Measurements from ENCODE around the gene PIGN. TPM values are rescaled to one million over a fixed set of nuclear protein-coding genes. Genes with fewer than 3 reads are reported as not detected.

PIGN gene
- total RNA-seq, 6 experiments from 2014 or later: 8.2 to 17.8 (median 13.0) TPM

DNA sequence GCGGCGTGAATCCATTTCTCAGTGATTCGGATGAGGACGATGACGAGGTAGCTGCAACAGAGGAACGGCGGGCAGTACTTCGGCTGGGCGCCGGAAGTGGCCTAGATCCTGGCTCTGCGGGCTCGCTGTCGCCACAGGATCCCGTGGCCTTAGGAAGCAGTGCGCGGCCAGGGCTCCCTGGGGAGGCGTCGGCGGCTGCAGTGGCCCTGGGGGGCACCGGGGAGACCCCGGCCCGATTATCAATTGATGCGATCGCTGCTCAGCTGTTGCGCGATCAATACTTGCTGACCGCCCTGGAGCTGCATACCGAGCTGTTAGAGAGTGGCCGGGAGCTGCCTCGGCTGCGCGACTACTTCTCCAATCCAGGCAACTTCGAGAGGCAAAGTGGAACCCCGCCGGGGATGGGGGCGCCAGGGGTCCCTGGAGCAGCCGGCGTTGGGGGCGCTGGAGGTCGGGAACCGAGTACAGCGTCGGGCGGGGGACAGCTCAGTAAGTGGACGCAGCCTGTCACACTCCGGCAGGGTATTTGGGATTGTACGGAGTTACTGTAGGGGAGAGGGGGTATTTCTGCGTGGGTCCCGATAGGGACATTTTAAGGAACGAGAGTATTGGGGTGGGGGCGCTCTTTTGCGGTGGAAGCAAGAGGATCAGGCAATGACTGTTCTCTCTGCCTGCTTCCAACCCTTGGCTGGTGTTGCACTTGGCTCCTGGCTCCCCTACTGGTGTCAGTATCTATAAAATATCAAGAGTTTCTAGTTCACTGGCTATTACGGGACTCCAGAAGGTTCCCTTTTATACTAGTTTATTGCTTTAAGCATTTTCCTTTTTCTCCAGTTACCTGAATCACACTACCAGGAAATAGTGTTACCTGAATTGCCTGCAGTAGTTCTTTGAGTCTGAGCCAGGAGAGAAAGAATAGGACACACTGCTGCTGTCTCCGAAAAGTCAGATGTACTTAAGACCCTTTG is 971 bp upstream of the PIGN start:
- under 1% methylated on average over 16 of the region's 54 CpGs for WGBS (ENCODE audit: insufficient coverage, low coverage, low lambda C conversion rate, missing lambda C conversion rate)
- intact Hi-C loops (cut with DNase I): no loop called here

DNA sequence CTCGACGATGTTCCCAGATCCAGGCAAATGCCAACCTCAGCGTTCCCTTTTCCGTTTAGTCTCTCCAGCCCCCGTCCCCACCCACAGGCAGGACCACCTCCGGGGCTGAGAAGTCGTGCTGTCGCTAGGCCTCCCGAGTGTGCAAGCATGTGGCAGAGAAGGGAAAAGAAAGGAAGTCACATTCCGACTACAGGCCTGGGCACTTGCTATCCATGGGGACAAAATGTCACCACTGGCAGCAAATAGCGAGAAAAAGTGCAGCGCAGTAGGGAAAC is 420 bp downstream of the PIGN start:
- no peak for TF ChIP-seq CTCF (IDR thresholded peaks at IDR 0.05)
- TF ChIP-seq POLR2A (IDR thresholded peaks at IDR 0.05): no peak
- peak overlapping the region; percentile 90 to 96 (median 95) for H3K4me3 ChIP-seq
- intact Hi-C loops (cut with DNase I): no loop called here
- ATAC-seq: no peak
- peak overlapping the region; percentile 28 to 67 (median 44) for H3K27ac ChIP-seq
- no peaks in the 10 kb centered on the region for H3K27me3 ChIP-seq
- peaks cover 0 to 33% (median 11%) of the 10 kb centered on the region in 4 donors for H3K4me1 ChIP-seq
- DNase-seq: no peak
- no peaks in the 10 kb centered on the region for H3K36me3 ChIP-seq
- H3K9me3 ChIP-seq: no peaks in the 10 kb centered on the region
- WGBS (ENCODE audit: insufficient coverage, low coverage, low lambda C conversion rate, missing lambda C conversion rate): 0% methylated on average over 11 of the region's 12 CpGs

More for the DNA sequence above, 971 bp upstream of the PIGN start:
- Histone ChIP-seq H3K27ac (peak overlapping the region; percentile 29 to 64 (median 56)), H3K4me1 (peaks cover 0 to 33% (median 11%) of the 10 kb centered on the region in 4 donors), H3K9me3 (no peaks in the 10 kb centered on the region), H3K36me3 (no peaks in the 10 kb centered on the region), H3K4me3 (peak overlapping the region; percentile 78 to 96 (median 95)), H3K27me3 (no peaks in the 10 kb centered on the region)
- peak; percentile 37 to 66 (median 51) for DNase-seq
- no peak for TF ChIP-seq CTCF (IDR thresholded peaks at IDR 0.05)
- TF ChIP-seq POLR2A (IDR thresholded peaks at IDR 0.05): no peak
- peak; percentile 25 to 45 (median 30) for ATAC-seq

- TF ChIP-seq POLR2A (IDR thresholded peaks at IDR 0.05): no peak
- peak; percentile 89 to 96 (median 96) for TF ChIP-seq CTCF (IDR thresholded peaks at IDR 0.05)
- 0% methylated on average over 2 of the region's 2 CpGs for WGBS (ENCODE audit: insufficient coverage, low coverage, low lambda C conversion rate, missing lambda C conversion rate)
- Histone ChIP-seq H3K36me3 (no peaks in the 10 kb centered on the region), H3K4me3 (no peak overlapping the region), H3K4me1 (peaks cover 0 to 16% (median 5%) of the 10 kb centered on the region in 4 donors), H3K27ac (no peak overlapping the region), H3K9me3 (no peaks in the 10 kb centered on the region), H3K27me3 (no peaks in the 10 kb centered on the region)
- intact Hi-C loops (cut with DNase I): no loop called here
- no peak for DNase-seq
- no peak for ATAC-seq
These were observed 3.2 kb downstream of the PIGN start for GRCh38 chr18:62183578-62184195.

DNA sequence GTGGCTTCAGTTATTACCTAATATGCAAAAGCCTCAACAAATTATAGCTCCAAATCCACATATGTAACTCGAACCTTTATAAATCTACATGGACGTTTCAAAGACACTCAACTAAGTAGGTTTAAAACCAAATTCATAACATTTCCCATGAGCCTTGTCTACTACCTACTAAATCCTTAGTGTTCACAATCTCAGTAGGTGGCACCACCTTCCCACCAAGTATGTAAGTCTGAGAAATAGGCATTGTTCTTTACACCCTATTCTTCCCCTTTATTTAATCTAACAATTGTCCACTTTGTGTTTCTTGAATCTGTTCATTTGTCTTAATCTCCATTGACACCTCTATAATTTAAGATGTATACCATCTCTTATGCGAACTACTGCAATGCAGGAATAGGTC is 4.6 kb downstream of the PIGN start:
- H3K4me3 ChIP-seq: no peak overlapping the region
- 63% methylated on average over 3 of the region's 3 CpGs for WGBS (ENCODE audit: insufficient coverage, low coverage, low lambda C conversion rate, missing lambda C conversion rate)
- H3K4me1 ChIP-seq: peaks cover 0 to 9% (median 3%) of the 10 kb centered on the region in 4 donors
- TF ChIP-seq POLR2A (IDR thresholded peaks at IDR 0.05) (no peak), CTCF (IDR thresholded peaks at IDR 0.05) (no peak)
- H3K9me3 ChIP-seq: no peaks in the 10 kb centered on the region
- ATAC-seq (no peak), DNase-seq (no peak)
- H3K36me3 ChIP-seq: no peaks in the 10 kb centered on the region
- no peak overlapping the region for H3K27ac ChIP-seq
- intact Hi-C loops (cut with DNase I): no loop called here
- H3K27me3 ChIP-seq: no peaks in the 10 kb centered on the region
